GM23338 (cell line): ENCODE data around the gene RYR1. TPM values are rescaled to one million over a fixed set of nuclear protein-coding genes. Genes with fewer than 3 reads are reported as not detected.

Source experiments
- ATAC-seq: fragments of 200-7000 bp; cut with Tn5 transposase; 3 replicates; pipeline ENCODE4 v1.9.1; 2020
- DNase-seq: peaks from one replicate; pipeline ENCODE4 v3.0.0-alpha.2; 2015; ENCODE audit warnings: low spot score
- H2AFZ ChIP-seq: fragments of 200-600 bp; sonication (generic); 2 replicates; pipeline ENCODE4 v1.8.0; 2016; ENCODE audit warnings: antibody characterized with exemption, mild to moderate bottlenecking, moderate library complexity
- H3F3A ChIP-seq: fragments of 200-600 bp; sonication (generic); replicated peaks from 2 replicates; pipeline ENCODE4 v1.8.0; 2017; ENCODE audit warnings: antibody characterized with exemption, mixed run types, low read depth
- H3K27ac ChIP-seq: fragments of 200-600 bp; sonication (generic); 2 replicates; pipeline ENCODE4 v1.6.1; 2016; ENCODE audit warnings: low read depth
- H3K27me3 ChIP-seq: fragments of 200-600 bp; sonication (generic); 2 replicates; pipeline ENCODE4 v1.8.0; 2016; ENCODE audit warnings: mild to moderate bottlenecking, mixed run types, moderate library complexity; ENCODE audit not compliant: insufficient read depth
- H3K36me3 ChIP-seq: fragments of 200-600 bp; sonication (generic); 2 replicates; pipeline ENCODE4 v1.8.0; 2016; ENCODE audit warnings: mild to moderate bottlenecking; ENCODE audit not compliant: insufficient read depth
- H3K4me1 ChIP-seq: fragments of 200-600 bp; sonication (generic); 2 replicates; pipeline ENCODE4 v1.8.0; 2016; ENCODE audit warnings: mild to moderate bottlenecking, moderate library complexity; ENCODE audit not compliant: insufficient read depth
- H3K4me2 ChIP-seq: fragments of 200-600 bp; sonication (generic); 2 replicates; pipeline ENCODE4 v1.7.1; 2017; ENCODE audit warnings: mixed run types
- H3K4me3 ChIP-seq: fragments of 200-600 bp; sonication (generic); 2 replicates; pipeline ENCODE4 v1.6.1; 2016; ENCODE audit warnings: mixed run types
- H3K79me2 ChIP-seq: fragments of 200-600 bp; sonication (generic); replicated peaks from 2 replicates; pipeline ENCODE4 v1.8.0; 2017; ENCODE audit warnings: mild to moderate bottlenecking; ENCODE audit not compliant: insufficient read depth
- H3K9me2 ChIP-seq: fragments of 200-600 bp; sonication (generic); 2 replicates; pipeline ENCODE4 v1.8.0; 2017; ENCODE audit not compliant: insufficient read depth
- H4K20me1 ChIP-seq: fragments of 200-600 bp; sonication (generic); replicated peaks from 2 replicates; pipeline ENCODE4 v1.8.0; 2017; ENCODE audit warnings: mild to moderate bottlenecking; ENCODE audit not compliant: insufficient read depth
- H3K27ac Mint-ChIP-seq: 2 replicates; pipeline ENCODE4 v1.8.0; 2020; ENCODE audit warnings: inconsistent platforms, mild to moderate bottlenecking, moderate library complexity, mixed read lengths
- H3K27me3 Mint-ChIP-seq: 3 replicates; pipeline ENCODE4 v1.8.0; 2022; ENCODE audit warnings: low read depth, mild to moderate bottlenecking, moderate library complexity, mixed read lengths, inconsistent platforms; ENCODE audit not compliant: insufficient read depth, poor library complexity
- H3K36me3 Mint-ChIP-seq: 3 replicates; pipeline ENCODE4 v1.8.0; 2021; ENCODE audit warnings: low read depth, mild to moderate bottlenecking, inconsistent platforms, moderate library complexity, mixed read lengths
- H3K4me1 Mint-ChIP-seq: 3 replicates; pipeline ENCODE4 v1.8.0; 2020; ENCODE audit warnings: mild to moderate bottlenecking, inconsistent platforms, mixed read lengths
- H3K4me3 Mint-ChIP-seq: 3 replicates; pipeline ENCODE4 v1.8.0; 2021; ENCODE audit warnings: moderate library complexity, mild to moderate bottlenecking, inconsistent platforms, mixed read lengths
- H3K9me3 Mint-ChIP-seq: 3 replicates; pipeline ENCODE4 v1.8.0; 2020; ENCODE audit warnings: moderate library complexity, mild to moderate bottlenecking, inconsistent platforms, mixed read lengths
- CREB1 ChIP-seq: fragments of 250-450 bp; sonication (Bioruptor Pico); IDR thresholded peaks from 2 replicates; pipeline ENCODE4 v1.5.0; 2020; ENCODE audit warnings: low read depth, mild to moderate bottlenecking, moderate library complexity
- CTCF ChIP-seq, 2 experiments: fragments of 200-600 bp in 1 of 2; sonication (generic) in 1 of 2; conservative IDR thresholded peaks; 2 replicates each; pipeline versions ENCODE4 v1.5.1 to v1.6.1; 2016 to 2017; ENCODE audit warnings: antibody characterized with exemption in 2 of 2, low read depth in 2 of 2, mild to moderate bottlenecking in 2 of 2, moderate library complexity in 1 of 2
- ETS1 ChIP-seq: IDR thresholded peaks from 2 replicates; pipeline ENCODE4 v1.6.1; 2016; ENCODE audit warnings: antibody characterized with exemption
- EZH2 ChIP-seq: fragments of 200-600 bp; sonication (generic); IDR thresholded peaks from one replicate; pipeline ENCODE4 v1.8.0; 2017; ENCODE audit warnings: antibody characterized with exemption, mild to moderate bottlenecking, low read depth; ENCODE audit not compliant: unreplicated experiment
- EZH2phosphoT487 ChIP-seq: fragments of 200-600 bp; sonication (generic); IDR thresholded peaks from one replicate; pipeline ENCODE4 v1.8.1; 2018; ENCODE audit warnings: antibody characterized with exemption; ENCODE audit not compliant: unreplicated experiment
- NANOG ChIP-seq: IDR thresholded peaks from 2 replicates; pipeline ENCODE4 v1.6.1; 2016; ENCODE audit warnings: antibody characterized with exemption, borderline replicate concordance
- POLR2AphosphoS5 ChIP-seq: IDR thresholded peaks from 2 replicates; pipeline ENCODE4 v1.6.1; 2016; ENCODE audit warnings: antibody characterized with exemption, low read depth
- STAT1 ChIP-seq: IDR thresholded peaks from one replicate; pipeline ENCODE4 v1.6.1; 2016; ENCODE audit warnings: antibody characterized with exemption; ENCODE audit not compliant: unreplicated experiment
- ZNF114 ChIP-seq: fragments of 250-450 bp; sonication (Bioruptor Pico); IDR thresholded peaks from 2 replicates; pipeline ENCODE4 v1.5.0; 2020; ENCODE audit warnings: mild to moderate bottlenecking, moderate library complexity
- ZNF331 ChIP-seq: fragments of 250-450 bp; sonication (Bioruptor Pico); IDR thresholded peaks from 2 replicates; pipeline ENCODE4 v1.5.0; 2020; ENCODE audit warnings: low read depth, mild to moderate bottlenecking, moderate library complexity
- polyA plus RNA-seq: library from polyadenylated mRNA; unstranded; fragments of >200 nt; fragmentation: Nextera tagmentation; extraction: Ambion mirVana; gene quantifications from 2 replicates; pipeline ENCODE4 v1.2.1, GENCODE V29; 2016
- total RNA-seq: library from RNA; depleted of rRNA; stranded (reverse); fragments of >200 nt; shearing (Covaris generic); gene quantifications from 2 replicates; pipeline ENCODE4 v1.2.3, GENCODE V29; 2014

Gene RYR1
- total and polyA plus RNA-seq, 2 experiments from 2014 or later = 4.0 to 26.7 TPM

- TF ChIP-seq ZNF114 (CRISPR knock-in tag) (no peak), POLR2AphosphoS5 (no peak; the same call in 1 of the 2 replicates)
Measured at GRCh38 chr19:38402623-38402966, 30.9 kb upstream of the RYR1 start (continued).

GRCh38 chr19:38402967-38403674 is 30.4 kb upstream of the RYR1 start, which contains the start of gene FAM98C:
Gene FAM98C (plus strand): TSS chr19:38403093. CDS start chr19:38403154, 61 bp downstream.
- peak within 1 kb of the TSS; percentile 91 for H3K4me2 ChIP-seq
- Mint-ChIP-seq H3K27me3 (peaks cover 39% of the 10 kb centered on the region), H3K27ac (no peak within 1 kb of the TSS), H3K9me3 (no peaks in the 10 kb centered on the region; the same call in 2 of the 3 replicates), H3K36me3 (no peaks in the 10 kb centered on the region; the same call in 2 of the 3 replicates), H3K4me1 (0 out of 3 replicates have a peak, but pooled peaks cover 6% of the 10 kb centered on the region), H3K4me3 (peak within 1 kb of the TSS; percentile 75)
- ATAC-seq (peak; percentile 91), DNase-seq (peak; percentile 98)
- H3K79me2 ChIP-seq = no peaks in the 10 kb centered on the region
- no peak within 1 kb of the TSS for H3K27ac ChIP-seq
- no peaks in the 10 kb centered on the region; the same call in 1 of the 2 replicates for H4K20me1 ChIP-seq
- no peaks in the 10 kb centered on the region for H3F3A ChIP-seq
- H2AFZ ChIP-seq = peak within 1 kb of the TSS; percentile 91
- H3K36me3 ChIP-seq = no peaks in the 10 kb centered on the region
- H3K27me3 ChIP-seq = peaks cover 45% of the 10 kb centered on the region
- no peaks in the 10 kb centered on the region for H3K4me1 ChIP-seq
- peak; percentile 74 to 93 for TF ChIP-seq CTCF (conservative IDR thresholded peaks at IDR 0.05; ENCODE audit: low read depth in 2 of 2)
- peak; percentile 82 for TF ChIP-seq CREB1
- peak; percentile 41; the same call in 1 of the 2 replicates for TF ChIP-seq POLR2AphosphoS5
- TF ChIP-seq EZH2phosphoT487 = no peak
- no peak; the same call in 1 of the 2 replicates for TF ChIP-seq ETS1
- no peak for TF ChIP-seq ZNF114 (CRISPR knock-in tag)
- H3K4me3 ChIP-seq = peak within 1 kb of the TSS; percentile 79
- no peaks in the 10 kb centered on the region for H3K9me2 ChIP-seq

- Histone ChIP-seq H3K27ac (no peak overlapping the region), H3K27me3 (peaks cover 28% of the 10 kb centered on the region), H3K79me2 (no peaks in the 10 kb centered on the region), H3F3A (no peaks in the 10 kb centered on the region), H3K4me1 (no peaks in the 10 kb centered on the region), H2AFZ (no peak overlapping the region), H4K20me1 (no peaks in the 10 kb centered on the region; the same call in 1 of the 2 replicates), H3K9me2 (no peaks in the 10 kb centered on the region), H3K36me3 (no peaks in the 10 kb centered on the region), H3K4me2 (no peak overlapping the region), H3K4me3 (no peak overlapping the region)
- Mint-ChIP-seq H3K4me3 (peak overlapping the region; percentile 75; the same call in 2 of the 3 replicates), H3K27ac (no peak overlapping the region), H3K36me3 (peaks cover 3% of the 10 kb centered on the region; the same call in 1 of the 3 replicates), H3K4me1 (no peaks in the 10 kb centered on the region; the same call in 2 of the 3 replicates), H3K9me3 (no peaks in the 10 kb centered on the region; the same call in 2 of the 3 replicates), H3K27me3 (peaks cover 25% of the 10 kb centered on the region)
- no peak for DNase-seq
- ATAC-seq = no peak
- TF ChIP-seq ETS1 (no peak), STAT1 (no peak), EZH2 (no peak), NANOG (no peak), ZNF331 (CRISPR knock-in tag) (no peak), POLR2AphosphoS5 (no peak), EZH2phosphoT487 (no peak), CREB1 (no peak)
Measured at GRCh38 chr19:38404858-38405257, 28.6 kb upstream of the RYR1 start.
